HEK293 (cell line): ENCODE measurements around the gene EPHB1.
A peak's percentile ranks its signal among the peaks of the same experiment; 100 is the strongest.

Experiments used
- CTCF ChIA-PET: fragments of 350-600 bp; formaldehyde crosslinking; extraction: SDS; loops from one replicate; lab custom pipeline; 2021; ENCODE audit warnings: antibody characterized with exemption; lab: Yijun Ruan, JAX
- POLR2A ChIA-PET: fragments of 300-600 bp; formaldehyde crosslinking; extraction: SDS; loops from one replicate; lab custom pipeline; 2020; ENCODE audit warnings: antibody characterized with exemption, inconsistent platforms; lab: Yijun Ruan, JAX
- H3K27ac ChIP-seq: fragments of 200-500 bp; sonication (Bioruptor generic); 2 replicates; pipeline ENCODE4 v1.5.1; 2014; ENCODE audit warnings: low read depth, low read length, control low read depth, inconsistent platforms; ENCODE audit errors: extremely low read depth
- H3K36me3 ChIP-seq, 2 experiments: fragments of 200-500 bp in 1 of 2; sonication (Bioruptor generic) in 1 of 2; 1 replicate in 1 of 2; 2 replicates in 1 of 2; pipeline ENCODE4 v1.5.1; 2014 to 2017; ENCODE audit warnings: inconsistent platforms in 2 of 2, low read length in 2 of 2; ENCODE audit not compliant: control insufficient read depth in 2 of 2, insufficient read depth in 1 of 2
- H3K4me1 ChIP-seq: fragments of 200-500 bp; sonication (Bioruptor generic); 2 replicates; pipeline ENCODE4 v1.5.1; 2014; ENCODE audit warnings: mild to moderate bottlenecking, low read length, inconsistent platforms; ENCODE audit not compliant: control insufficient read depth, insufficient read depth
- H3K4me3 ChIP-seq: 2 replicates; pipeline ENCODE4 v1.5.1; 2011; ENCODE audit warnings: low read depth, mild to moderate bottlenecking, control low read depth, low read length, moderate library complexity
- H3K9me3 ChIP-seq: fragments of 200-500 bp; sonication (Bioruptor generic); 2 replicates; pipeline ENCODE4 v1.5.1; 2014; ENCODE audit warnings: low read depth, low read length, inconsistent platforms; ENCODE audit not compliant: control insufficient read depth, insufficient read depth
- GLI4 ChIP-seq: fragments of 450-650 bp; formaldehyde crosslinking; IDR thresholded peaks from 2 replicates; pipeline ENCODE4 v1.5.1; 2016; ENCODE audit warnings: missing biosample characterization, missing genetic modification characterization
- IKZF3 ChIP-seq: fragments of 450-650 bp; IDR thresholded peaks from 2 replicates; pipeline ENCODE4 v1.5.0; 2018; ENCODE audit warnings: missing biosample characterization, mild to moderate bottlenecking, missing genetic modification characterization, moderate library complexity
- KLF8 ChIP-seq: fragments of 450-650 bp; formaldehyde crosslinking; IDR thresholded peaks from 2 replicates; pipeline ENCODE4 v1.5.1; 2016; ENCODE audit warnings: missing biosample characterization, missing genetic modification characterization
- OVOL3 ChIP-seq: fragments of 450-650 bp; formaldehyde crosslinking; IDR thresholded peaks from 2 replicates; pipeline ENCODE4 v1.5.1; 2016; ENCODE audit warnings: missing biosample characterization, missing genetic modification characterization
- PRDM1 ChIP-seq: fragments of 450-650 bp; formaldehyde crosslinking; IDR thresholded peaks from 2 replicates; pipeline ENCODE4; 2016; ENCODE audit warnings: missing biosample characterization, missing genetic modification characterization
- SCRT2 ChIP-seq: fragments of 450-650 bp; formaldehyde crosslinking; IDR thresholded peaks from 2 replicates; pipeline ENCODE4 v1.5.1; 2016; ENCODE audit warnings: missing biosample characterization, missing genetic modification characterization
- SETDB1 ChIP-seq: IDR thresholded peaks from one replicate; pipeline ENCODE4 v1.6.1; 2017; ENCODE audit warnings: mild to moderate bottlenecking, low read length, moderate library complexity, mixed read lengths; ENCODE audit not compliant: insufficient read length
- ZBTB11 ChIP-seq: fragments of 450-650 bp; formaldehyde crosslinking; conservative IDR thresholded peaks from 2 replicates; pipeline ENCODE4 v1.5.1; 2016; ENCODE audit warnings: low read depth, missing biosample characterization, missing genetic modification characterization
- ZNF175 ChIP-seq: fragments of 450-650 bp; formaldehyde crosslinking; IDR thresholded peaks from 2 replicates; pipeline ENCODE4 v1.5.1; 2016; ENCODE audit warnings: missing biosample characterization, missing genetic modification characterization
- ZNF221 ChIP-seq: fragments of 450-650 bp; formaldehyde crosslinking; IDR thresholded peaks from 2 replicates; pipeline ENCODE4 v1.5.1; 2017; ENCODE audit warnings: missing biosample characterization, missing genetic modification characterization, borderline replicate concordance
- ZNF223 ChIP-seq: fragments of 450-650 bp; formaldehyde crosslinking; IDR thresholded peaks from 2 replicates; pipeline ENCODE4 v1.5.1; 2016; ENCODE audit warnings: missing biosample characterization, missing genetic modification characterization
- ZNF239 ChIP-seq: fragments of 450-650 bp; formaldehyde crosslinking; IDR thresholded peaks from 2 replicates; pipeline ENCODE4 v1.5.1; 2016; ENCODE audit warnings: missing biosample characterization, missing genetic modification characterization
- ZNF366 ChIP-seq: fragments of 450-650 bp; formaldehyde crosslinking; conservative IDR thresholded peaks from 2 replicates; pipeline ENCODE4 v1.5.1; 2016; ENCODE audit warnings: missing biosample characterization, missing genetic modification characterization
- TF ChIP-seq, protein P1 (sequence below): fragments of 450-650 bp; formaldehyde crosslinking; conservative IDR thresholded peaks from 2 replicates; pipeline ENCODE4 v1.5.1; 2016; ENCODE audit warnings: low read depth, missing biosample characterization, missing genetic modification characterization
- TF ChIP-seq, protein P2 (sequence below): fragments of 450-650 bp; formaldehyde crosslinking; IDR thresholded peaks from 2 replicates; pipeline ENCODE4 v1.5.1; 2016; ENCODE audit warnings: missing biosample characterization, missing genetic modification characterization
- TF ChIP-seq, protein P3 (sequence below): fragments of 450-650 bp; formaldehyde crosslinking; IDR thresholded peaks from 2 replicates; pipeline ENCODE4 v1.5.1; 2017; ENCODE audit warnings: missing biosample characterization, missing genetic modification characterization

The EPHB1 gene

GRCh38 chr3:135114551-135114950 is 319.5 kb downstream of the EPHB1 start (continued):
- TF ChIP-seq, protein P1, sequence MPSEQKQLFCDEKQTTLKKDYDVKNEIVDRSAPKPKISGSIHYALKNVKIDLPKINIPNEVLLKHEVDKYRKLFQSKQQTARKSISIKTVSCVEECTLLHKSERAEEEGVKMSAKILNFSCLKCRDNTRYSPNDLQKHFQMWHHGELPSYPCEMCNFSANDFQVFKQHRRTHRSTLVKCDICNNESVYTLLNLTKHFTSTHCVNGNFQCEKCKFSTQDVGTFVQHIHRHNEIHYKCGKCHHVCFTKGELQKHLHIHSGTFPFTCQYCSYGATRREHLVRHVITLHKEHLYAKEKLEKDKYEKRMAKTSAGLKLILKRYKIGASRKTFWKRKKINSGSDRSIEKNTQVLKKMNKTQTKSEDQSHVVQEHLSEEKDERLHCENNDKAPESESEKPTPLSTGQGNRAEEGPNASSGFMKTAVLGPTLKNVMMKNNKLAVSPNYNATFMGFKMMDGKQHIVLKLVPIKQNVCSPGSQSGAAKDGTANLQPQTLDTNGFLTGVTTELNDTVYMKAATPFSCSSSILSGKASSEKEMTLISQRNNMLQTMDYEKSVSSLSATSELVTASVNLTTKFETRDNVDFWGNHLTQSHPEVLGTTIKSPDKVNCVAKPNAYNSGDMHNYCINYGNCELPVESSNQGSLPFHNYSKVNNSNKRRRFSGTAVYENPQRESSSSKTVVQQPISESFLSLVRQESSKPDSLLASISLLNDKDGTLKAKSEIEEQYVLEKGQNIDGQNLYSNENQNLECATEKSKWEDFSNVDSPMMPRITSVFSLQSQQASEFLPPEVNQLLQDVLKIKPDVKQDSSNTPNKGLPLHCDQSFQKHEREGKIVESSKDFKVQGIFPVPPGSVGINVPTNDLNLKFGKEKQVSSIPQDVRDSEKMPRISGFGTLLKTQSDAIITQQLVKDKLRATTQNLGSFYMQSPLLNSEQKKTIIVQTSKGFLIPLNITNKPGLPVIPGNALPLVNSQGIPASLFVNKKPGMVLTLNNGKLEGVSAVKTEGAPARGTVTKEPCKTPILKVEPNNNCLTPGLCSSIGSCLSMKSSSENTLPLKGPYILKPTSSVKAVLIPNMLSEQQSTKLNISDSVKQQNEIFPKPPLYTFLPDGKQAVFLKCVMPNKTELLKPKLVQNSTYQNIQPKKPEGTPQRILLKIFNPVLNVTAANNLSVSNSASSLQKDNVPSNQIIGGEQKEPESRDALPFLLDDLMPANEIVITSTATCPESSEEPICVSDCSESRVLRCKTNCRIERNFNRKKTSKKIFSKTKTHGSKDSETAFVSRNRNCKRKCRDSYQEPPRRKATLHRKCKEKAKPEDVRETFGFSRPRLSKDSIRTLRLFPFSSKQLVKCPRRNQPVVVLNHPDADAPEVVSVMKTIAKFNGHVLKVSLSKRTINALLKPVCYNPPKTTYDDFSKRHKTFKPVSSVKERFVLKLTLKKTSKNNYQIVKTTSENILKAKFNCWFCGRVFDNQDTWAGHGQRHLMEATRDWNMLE (tag by site-specific recombination): peak; percentile 78

DNA sequence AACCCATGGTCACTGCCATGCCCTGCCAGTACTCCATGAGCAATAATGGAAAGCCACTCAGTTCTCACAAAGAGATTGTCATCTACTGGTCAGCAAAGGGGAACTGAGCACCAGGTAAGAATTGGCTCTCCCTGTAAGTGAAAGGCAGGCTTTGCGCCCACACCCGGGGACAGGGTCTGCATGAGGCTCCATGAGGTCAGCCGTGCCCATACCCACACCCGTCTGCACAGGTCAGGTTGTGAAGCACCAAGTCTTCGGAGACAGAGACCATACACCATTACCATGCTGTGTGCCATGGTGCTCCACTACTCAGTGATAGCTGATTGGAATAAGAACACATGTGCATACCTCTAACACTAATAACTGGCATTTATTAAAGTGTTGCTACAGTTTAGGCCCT is 322.9 kb downstream of the EPHB1 start:
- no peaks in the 10 kb centered on the region for H3K4me1 ChIP-seq
- TF ChIP-seq PRDM1 (no peak), ZNF366 (tag by site-specific recombination) (no peak), ZNF175 (tag by site-specific recombination) (no peak), SETDB1 (no peak), KLF8 (tag by site-specific recombination) (no peak), SCRT2 (tag by site-specific recombination) (no peak), GLI4 (tag by site-specific recombination) (no peak), ZNF239 (no peak), ZBTB11 (no peak), ZNF221 (no peak), ZNF223 (tag by site-specific recombination) (no peak), OVOL3 (no peak), IKZF3 (no peak)
- TF ChIP-seq, protein P2, sequence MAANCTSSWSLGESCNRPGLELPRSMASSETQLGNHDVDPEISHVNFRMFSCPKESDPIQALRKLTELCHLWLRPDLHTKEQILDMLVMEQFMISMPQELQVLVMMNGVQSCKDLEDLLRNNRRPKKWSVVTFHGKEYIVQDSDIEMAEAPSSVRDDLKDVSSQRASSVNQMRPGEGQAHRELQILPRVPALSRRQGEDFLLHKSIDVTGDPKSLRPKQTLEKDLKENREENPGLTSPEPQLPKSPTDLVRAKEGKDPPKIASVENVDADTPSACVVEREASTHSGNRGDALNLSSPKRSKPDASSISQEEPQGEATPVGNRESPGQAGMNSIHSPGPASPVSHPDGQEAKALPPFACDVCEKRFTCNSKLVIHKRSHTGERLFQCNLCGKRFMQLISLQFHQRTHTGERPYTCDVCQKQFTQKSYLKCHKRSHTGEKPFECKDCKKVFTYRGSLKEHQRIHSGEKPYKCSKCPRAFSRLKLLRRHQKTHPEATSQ (tag by site-specific recombination): no peak
- TF ChIP-seq, protein P3, sequence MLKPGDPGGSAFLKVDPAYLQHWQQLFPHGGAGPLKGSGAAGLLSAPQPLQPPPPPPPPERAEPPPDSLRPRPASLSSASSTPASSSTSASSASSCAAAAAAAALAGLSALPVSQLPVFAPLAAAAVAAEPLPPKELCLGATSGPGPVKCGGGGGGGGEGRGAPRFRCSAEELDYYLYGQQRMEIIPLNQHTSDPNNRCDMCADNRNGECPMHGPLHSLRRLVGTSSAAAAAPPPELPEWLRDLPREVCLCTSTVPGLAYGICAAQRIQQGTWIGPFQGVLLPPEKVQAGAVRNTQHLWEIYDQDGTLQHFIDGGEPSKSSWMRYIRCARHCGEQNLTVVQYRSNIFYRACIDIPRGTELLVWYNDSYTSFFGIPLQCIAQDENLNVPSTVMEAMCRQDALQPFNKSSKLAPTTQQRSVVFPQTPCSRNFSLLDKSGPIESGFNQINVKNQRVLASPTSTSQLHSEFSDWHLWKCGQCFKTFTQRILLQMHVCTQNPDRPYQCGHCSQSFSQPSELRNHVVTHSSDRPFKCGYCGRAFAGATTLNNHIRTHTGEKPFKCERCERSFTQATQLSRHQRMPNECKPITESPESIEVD (tag by site-specific recombination): no peak
- no peaks in the 10 kb centered on the region for H3K36me3 ChIP-seq
- POLR2A ChIA-PET: no interaction called here
- H3K4me3 ChIP-seq: no peak overlapping the region
- CTCF ChIA-PET: no interaction called here
- no peak overlapping the region for H3K27ac ChIP-seq
- H3K9me3 ChIP-seq: no peaks in the 10 kb centered on the region
